Inflammatory macrophage (primary cell): ENCODE results near the gene CDC14A.

Experiments
- DNase-seq, 2 donors: peaks; one replicate each; pipeline ENCODE4 v3.0.0-alpha.2; 2020 to 2022

The CDC14A gene

GRCh38 chr1:100497796-100498195, 145.5 kb downstream of the CDC14A start:
- DNase-seq: no peak

DNA sequence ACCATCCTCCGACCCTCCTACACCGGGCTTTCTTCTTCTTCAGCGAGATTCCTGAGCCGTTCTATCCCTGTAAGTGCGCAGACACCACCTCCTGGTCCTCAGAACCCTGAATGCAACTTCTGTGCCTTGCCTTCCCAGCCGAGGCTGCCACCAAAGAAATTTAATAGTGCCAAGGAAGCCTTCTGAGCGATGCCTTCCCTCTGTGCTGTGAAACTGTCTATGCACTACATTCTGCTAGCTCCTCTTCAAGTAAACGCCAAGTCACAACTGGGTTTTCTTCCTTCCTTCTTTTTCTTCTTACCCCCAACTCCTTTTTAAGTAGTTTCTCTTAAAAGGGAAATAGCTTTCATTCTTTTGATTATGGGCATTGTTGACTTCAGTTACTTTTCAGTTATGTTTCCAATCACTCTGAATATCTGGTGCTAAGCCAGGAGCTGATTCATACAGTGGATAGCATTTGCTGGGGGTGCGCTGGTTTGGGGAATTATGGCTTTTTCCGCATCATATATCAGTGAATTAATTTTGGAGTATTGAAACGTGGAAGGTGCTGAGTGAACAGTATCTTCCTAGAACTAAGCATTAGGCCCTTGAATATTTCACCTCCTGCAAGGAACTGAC, 147.0 kb downstream of the CDC14A start:
- no peak for DNase-seq

DNA sequence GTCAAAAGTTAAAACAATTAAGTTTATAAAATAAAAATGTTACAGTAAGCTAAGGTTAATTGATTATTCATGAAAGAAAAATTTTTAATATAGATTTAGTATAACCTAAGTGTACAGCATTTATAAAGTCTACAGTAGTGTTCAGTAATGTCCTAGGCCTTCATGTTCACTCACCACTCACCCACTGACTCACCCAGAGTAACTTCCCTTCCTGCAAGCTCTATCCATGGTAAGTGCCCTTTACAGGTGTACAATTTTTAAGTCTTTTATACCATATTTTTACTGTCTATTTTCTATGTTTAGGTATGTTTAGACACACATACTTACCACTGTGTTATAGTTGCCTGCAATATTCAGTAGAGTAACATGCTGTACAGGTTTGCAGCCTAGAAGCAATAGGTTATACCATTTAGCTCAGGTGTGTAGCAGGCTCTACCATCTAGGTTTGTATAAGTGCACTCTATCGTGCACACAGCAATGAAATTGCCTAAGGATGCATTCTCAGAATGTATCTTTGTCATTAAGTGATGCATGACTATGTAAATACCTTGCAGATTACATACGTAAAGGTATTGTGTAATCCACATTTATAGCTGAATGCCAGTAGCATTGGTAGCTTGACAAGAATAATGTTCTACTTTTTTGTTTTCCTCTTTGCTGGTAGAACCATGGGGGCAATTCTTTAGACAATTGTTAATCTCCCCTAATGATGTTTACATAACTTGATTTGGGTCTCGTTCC, 149.9 kb downstream of the CDC14A start:
- no peak for DNase-seq

- no peak for DNase-seq
Observed at GRCh38 chr1:100506217-100506616, 153.9 kb downstream of the CDC14A start.

GRCh38 chr1:100510451-100510850, 158.1 kb downstream of the CDC14A start:
- DNase-seq: no peak

DNA sequence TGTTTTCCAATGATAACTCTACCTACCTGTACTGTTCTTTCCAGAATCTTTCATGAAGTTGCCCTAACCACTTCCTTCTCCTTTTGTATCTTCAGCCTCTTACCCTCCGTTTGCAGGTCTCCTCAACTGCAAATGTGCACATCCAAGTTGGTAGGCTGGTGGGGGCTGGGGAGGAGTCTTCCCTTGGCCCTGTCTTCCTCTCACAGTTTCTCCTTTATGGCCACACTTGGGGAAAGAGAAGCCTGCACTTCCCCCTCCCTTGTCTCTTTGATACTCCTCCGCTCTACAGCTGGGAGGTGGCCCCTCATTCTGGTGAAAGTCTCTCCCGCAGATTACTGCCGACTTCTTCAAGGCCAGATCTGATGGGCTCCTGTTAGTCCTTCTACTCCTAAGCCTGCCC, 158.8 kb downstream of the CDC14A start:
- DNase-seq: peak; percentile 11 to 40

DNA sequence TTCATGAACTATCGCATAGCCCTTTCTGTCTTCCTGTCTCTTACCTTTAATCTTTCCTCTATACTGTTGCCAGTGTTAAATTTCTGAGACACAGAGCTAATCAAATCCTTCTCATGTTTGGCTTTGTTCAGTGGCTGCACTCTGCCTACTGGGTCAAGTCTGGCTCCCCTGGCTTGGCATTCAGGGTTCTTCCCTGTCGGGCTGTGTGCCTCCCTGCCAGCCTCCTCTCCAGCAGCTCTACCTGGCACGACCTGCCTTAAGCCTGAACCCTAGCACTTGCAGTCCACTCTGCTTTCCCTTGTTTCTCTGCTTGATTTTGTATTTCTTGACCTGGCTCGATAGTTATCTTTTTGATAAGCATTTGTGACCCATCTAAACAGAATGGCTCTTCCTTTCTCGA, 159.5 kb downstream of the CDC14A start:
- DNase-seq: no peak

GRCh38 chr1:100512803-100513352, 160.6 kb downstream of the CDC14A start:
- no peak for DNase-seq

- DNase-seq: no peak
Observed at GRCh38 chr1:100516857-100517256, 164.6 kb downstream of the CDC14A start.

GRCh38 chr1:100517515-100517914, 165.2 kb downstream of the CDC14A start:
- no peak for DNase-seq

- no peak for DNase-seq
Observed at GRCh38 chr1:100518023-100518422, 165.7 kb downstream of the CDC14A start.

DNA sequence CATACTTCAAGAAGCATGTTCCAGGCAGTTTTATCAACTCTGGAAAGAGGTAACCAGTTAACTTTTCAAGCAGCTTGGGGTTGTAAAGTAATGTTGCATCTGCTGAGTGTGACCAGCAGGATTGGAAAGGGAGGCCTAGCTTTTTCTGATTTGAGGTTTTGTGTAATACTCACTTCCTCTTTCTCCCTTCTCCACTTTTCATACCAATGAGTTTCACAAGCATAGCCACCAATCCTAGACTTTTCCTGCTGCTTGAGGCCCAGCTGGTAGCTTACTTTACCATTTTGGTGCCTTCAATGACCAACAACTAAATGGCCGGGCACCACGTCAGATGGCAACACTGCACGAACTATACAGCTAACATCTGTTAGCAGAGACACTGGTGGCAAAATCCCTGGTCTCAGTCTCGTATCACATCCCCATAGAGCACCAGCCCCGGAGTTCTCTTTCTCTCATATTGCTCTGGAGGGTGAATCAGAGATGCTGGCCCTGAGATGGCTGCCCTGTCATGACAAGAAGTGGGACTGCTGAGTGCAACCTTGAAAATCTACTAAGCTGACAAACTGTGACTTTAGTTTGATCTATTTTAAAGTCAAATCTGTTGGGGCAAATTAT, 170.8 kb downstream of the CDC14A start:
- DNase-seq: peak; percentile 61 to 79

DNA sequence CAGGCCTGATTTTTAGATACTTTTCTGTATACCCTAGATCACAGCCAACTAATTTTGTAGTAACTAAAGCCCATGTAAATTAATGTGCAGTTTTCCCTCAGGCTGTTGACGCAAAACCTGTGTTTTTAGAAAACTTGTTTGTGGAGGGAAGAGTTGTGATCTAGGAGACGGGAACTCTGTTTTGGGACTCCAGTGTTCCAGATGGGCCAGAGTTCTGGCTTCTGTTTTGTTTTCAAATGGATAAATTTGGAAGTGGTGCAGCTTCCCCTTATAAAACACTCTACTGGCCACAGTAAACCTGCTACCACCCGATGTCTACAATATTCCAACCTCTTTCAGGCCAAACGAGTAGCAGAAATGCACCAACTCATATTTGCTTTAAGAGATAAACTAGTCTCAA, 172.0 kb downstream of the CDC14A start:
- no peak for DNase-seq

DNA sequence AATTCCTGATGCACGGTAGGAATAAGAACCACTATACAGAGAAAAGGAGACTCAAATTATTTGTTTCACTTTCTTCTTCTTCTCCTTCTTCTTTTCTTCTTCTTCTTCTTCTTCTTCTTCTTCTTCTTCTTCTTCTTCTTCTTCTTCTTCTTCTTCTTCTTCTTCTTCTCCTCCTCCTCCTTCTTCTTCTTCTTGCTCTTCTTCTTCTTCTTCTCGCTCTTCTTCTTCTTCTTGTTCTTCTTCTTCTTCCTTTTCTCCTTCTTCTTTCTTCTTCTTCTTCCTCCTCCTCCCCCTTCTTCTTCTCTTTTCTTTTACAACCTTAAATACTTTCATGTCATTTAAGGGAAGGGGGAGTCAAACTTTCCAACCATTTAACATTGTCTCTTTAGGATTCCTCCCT, 174.6 kb downstream of the CDC14A start:
- no peak for DNase-seq

GRCh38 chr1:100528871-100529270, 176.6 kb downstream of the CDC14A start:
- DNase-seq: no peak

DNA sequence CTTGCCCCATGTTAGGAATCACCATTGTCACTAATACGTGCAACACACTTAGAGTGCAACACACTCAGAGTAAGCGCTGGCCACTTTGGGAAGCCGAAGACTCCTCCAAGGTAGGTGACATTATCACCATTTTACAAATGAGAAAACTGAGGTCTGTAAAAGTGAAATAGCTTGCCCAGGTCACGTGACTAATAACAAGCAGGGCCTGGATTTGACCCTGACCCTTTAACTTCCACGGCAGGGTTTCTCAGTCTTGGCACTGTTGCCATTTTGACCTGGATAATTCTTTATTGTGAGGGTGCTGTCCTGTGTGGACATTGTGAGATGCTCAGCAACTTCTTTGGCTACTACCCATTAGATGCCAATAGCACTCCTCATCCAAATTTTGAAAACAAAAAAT, 177.8 kb downstream of the CDC14A start:
- no peak for DNase-seq

- DNase-seq: peak; percentile 90 to 95
Observed at GRCh38 chr1:100530880-100531487, 178.7 kb downstream of the CDC14A start.

GRCh38 chr1:100532645-100533044, 180.3 kb downstream of the CDC14A start:
- DNase-seq: peak; percentile 13 to 53

DNA sequence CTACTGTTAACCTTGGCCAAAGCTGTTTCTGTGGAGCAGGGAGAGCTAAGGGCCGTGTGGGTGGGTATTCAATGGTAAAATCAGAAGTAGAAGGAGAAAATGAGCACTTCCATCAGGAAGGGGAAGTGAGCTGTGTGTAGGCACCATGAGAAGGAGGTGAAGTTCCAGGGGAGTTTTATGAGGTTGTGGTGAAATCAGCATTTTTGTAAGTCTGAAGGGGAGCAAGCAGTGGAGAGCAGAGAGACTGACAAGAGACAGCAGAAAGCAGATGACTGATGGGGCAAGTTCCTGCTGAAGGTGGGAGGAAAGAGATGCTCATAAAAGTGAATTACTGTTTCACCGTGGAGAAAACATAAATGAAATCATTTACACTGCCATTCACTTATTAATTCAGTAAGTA, 183.0 kb downstream of the CDC14A start:
- peak; percentile 69 for DNase-seq

DNA sequence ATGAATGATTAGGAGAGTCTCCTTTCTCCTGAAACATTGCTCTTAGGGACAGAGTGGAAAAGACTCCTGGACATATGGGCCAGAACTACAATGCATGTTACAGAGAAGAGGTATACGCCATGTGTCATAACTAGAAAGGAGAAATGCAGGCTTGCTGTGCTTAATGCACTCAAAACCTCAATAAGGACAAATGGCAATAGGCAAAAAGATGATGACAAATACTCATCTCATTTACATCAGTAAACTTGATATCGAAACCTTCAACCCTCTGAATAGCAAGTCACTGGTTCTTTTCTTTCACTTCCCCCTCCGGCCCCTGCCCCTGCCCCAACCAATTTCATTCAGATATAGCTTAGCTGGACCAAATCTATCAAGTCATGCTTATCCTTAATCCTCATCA, 183.7 kb downstream of the CDC14A start:
- DNase-seq: peak; percentile 18 to 57

DNA sequence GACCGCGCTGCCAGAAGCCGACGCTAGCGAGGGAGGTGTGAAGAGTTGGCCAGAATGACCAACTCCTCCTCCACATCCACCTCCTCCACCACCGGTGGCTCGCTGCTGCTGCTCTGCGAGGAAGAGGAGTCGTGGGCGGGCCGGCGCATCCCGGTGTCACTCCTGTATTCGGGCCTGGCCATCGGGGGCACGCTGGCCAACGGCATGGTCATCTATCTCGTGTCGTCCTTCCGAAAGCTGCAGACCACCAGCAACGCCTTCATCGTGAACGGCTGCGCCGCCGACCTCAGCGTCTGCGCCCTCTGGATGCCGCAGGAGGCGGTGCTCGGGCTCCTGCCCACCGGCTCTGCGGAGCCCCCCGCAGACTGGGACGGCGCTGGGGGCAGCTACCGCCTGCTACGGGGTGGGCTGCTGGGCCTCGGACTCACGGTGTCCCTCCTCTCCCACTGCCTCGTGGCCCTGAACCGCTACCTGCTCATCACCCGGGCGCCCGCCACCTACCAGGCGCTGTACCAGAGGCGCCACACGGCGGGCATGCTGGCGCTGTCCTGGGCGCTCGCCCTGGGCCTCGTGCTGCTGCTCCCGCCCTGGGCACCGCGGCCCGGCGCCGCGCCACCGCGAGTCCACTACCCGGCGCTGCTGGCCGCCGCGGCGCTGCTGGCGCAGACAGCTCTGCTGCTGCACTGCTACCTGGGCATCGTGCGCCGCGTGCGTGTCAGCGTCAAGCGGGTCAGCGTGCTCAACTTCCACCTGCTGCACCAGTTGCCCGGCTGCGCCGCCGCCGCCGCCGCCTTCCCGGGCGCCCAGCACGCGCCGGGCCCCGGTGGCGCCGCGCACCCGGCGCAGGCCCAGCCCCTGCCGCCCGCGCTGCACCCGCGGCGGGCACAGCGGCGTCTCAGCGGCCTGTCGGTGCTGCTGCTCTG, 186.9 kb downstream of the CDC14A start:
- no peak for DNase-seq
